GM10266 (cell line): ENCODE data around the gene RAB27A.
"Not testable (repeated sequence)": the region's sequence is repeated elsewhere in the genome, so short reads cannot be mapped to it uniquely, and the experiment has no call there.

Experiments
- DNase-seq: peaks from one replicate; pipeline ENCODE4 v3.0.0; 2012; ENCODE audit errors: extremely low spot score
- CTCF ChIP-seq: IDR thresholded peaks from 2 replicates; pipeline ENCODE4 v1.5.1; 2012; ENCODE audit warnings: mild to moderate bottlenecking, low read depth; ENCODE audit not compliant: control insufficient read depth, insufficient read depth; ENCODE audit errors: missing control alignments

Gene RAB27A

GRCh38 chr15:55320238-55320550, 30.6 kb upstream of the RAB27A start:
- no peak for DNase-seq

GRCh38 chr15:55319537-55320237, 30.1 kb upstream of the RAB27A start:
- peak; percentile 56 for DNase-seq

More at GRCh38 chr15:55320238-55320550, 30.6 kb upstream of the RAB27A start:
- no peak for TF ChIP-seq CTCF

GRCh38 chr15:55318588-55319494, 29.2 kb upstream of the RAB27A start, which contains the start of the genes PIGB and PIGBOS1:
TSS of gene PIGB (plus strand) at chr15:55319222. CDS start at chr15:55319251, 29 bp downstream.
TSS of gene PIGBOS1 (minus strand) at chr15:55319123. CDS start at chr15:55317792, 1,331 bp downstream.
- peak; percentile 78 for DNase-seq
- TF ChIP-seq CTCF = no peak

More at GRCh38 chr15:55319537-55320237, 30.1 kb upstream of the RAB27A start:
- TF ChIP-seq CTCF = no peak

GRCh38 chr15:55302801-55303200, 13.2 kb upstream of the RAB27A start:
- not testable (repeated sequence) for DNase-seq

- DNase-seq = no peak
- no peak for TF ChIP-seq CTCF
Observed at GRCh38 chr15:55297315-55297714, 7.7 kb upstream of the RAB27A start.

- DNase-seq = peak; percentile 85
- TF ChIP-seq CTCF = peak; percentile 93
Observed at GRCh38 chr15:55290528-55291057, 980 bp upstream of the RAB27A start.

GRCh38 chr15:55289011-55289745, 435 bp downstream of the RAB27A start:
- peak; percentile 43 for DNase-seq
- TF ChIP-seq CTCF = peak; percentile 6
